ENCODE measurements around the gene RPS15. TPM values are rescaled to one million over a fixed set of nuclear protein-coding genes. Genes with fewer than 3 reads are reported as not detected.

RPS15 gene
- total RNA-seq, 2 experiments from 2014 or later: 1,642 to 1,717 TPM

GRCh38 chr19:1396768-1397679 is 41.2 kb upstream of the RPS15 start:
- Mint-ChIP-seq H3K27ac (no peak overlapping the region), H3K36me3 (no peaks in the 10 kb centered on the region), H3K9me3 (no peaks in the 10 kb centered on the region), H3K4me1 (ENCODE audit: low read depth) (no peaks in the 10 kb centered on the region), H3K27me3 (no peaks in the 10 kb centered on the region), H3K4me3 (no peak overlapping the region)
- ChIA-PET CTCF (no interaction called here), POLR2A (no interaction called here)
- intact Hi-C loops (cut with micrococcal nuclease): no loop called here
- DNase-seq: no peak

GRCh38 chr19:1397838-1398237 is 40.4 kb upstream of the RPS15 start:
- POLR2A ChIA-PET: interaction anchor here (0.6 kb wide), 1 partner anchor 40 kb away, joined by 3 read pairs; no protein-coding TSS in a partner anchor
- no peaks in the 10 kb centered on the region for H3K36me3 Mint-ChIP-seq
- H3K27me3 Mint-ChIP-seq: peaks cover 2% of the 10 kb centered on the region
- no peak for DNase-seq
- CTCF ChIA-PET: interaction anchor here (1.1 kb wide), 1 partner anchor 153 kb away, joined by 3 read pairs; no protein-coding TSS in a partner anchor
- no peak overlapping the region for H3K4me3 Mint-ChIP-seq
- no peaks in the 10 kb centered on the region for H3K9me3 Mint-ChIP-seq
- peaks cover 2% of the 10 kb centered on the region for H3K4me1 Mint-ChIP-seq (ENCODE audit: low read depth)
- intact Hi-C loops (cut with micrococcal nuclease): no loop called here
- no peak overlapping the region for H3K27ac Mint-ChIP-seq

- CTCF ChIA-PET: no interaction called here
- peaks cover 2% of the 10 kb centered on the region for H3K27me3 Mint-ChIP-seq
- no peaks in the 10 kb centered on the region for H3K36me3 Mint-ChIP-seq
- POLR2A ChIA-PET: no interaction called here
- no peak overlapping the region for H3K4me3 Mint-ChIP-seq
- intact Hi-C loops (cut with micrococcal nuclease): no loop called here
- H3K27ac Mint-ChIP-seq: no peak overlapping the region
- peaks cover 2% of the 10 kb centered on the region for H3K4me1 Mint-ChIP-seq (ENCODE audit: low read depth)
- no peak for DNase-seq
- no peaks in the 10 kb centered on the region for H3K9me3 Mint-ChIP-seq
These were observed 39.1 kb upstream of the RPS15 start for GRCh38 chr19:1399079-1399478.

- no peaks in the 10 kb centered on the region for H3K9me3 Mint-ChIP-seq
- POLR2A ChIA-PET: no interaction called here
- no peak overlapping the region for H3K4me3 Mint-ChIP-seq
- H3K4me1 Mint-ChIP-seq (ENCODE audit: low read depth): peaks cover 2% of the 10 kb centered on the region
- CTCF ChIA-PET: no interaction called here
- intact Hi-C loops (cut with micrococcal nuclease): no loop called here
- no peak overlapping the region for H3K27ac Mint-ChIP-seq
- DNase-seq: no peak
- H3K27me3 Mint-ChIP-seq: peaks cover 2% of the 10 kb centered on the region
- H3K36me3 Mint-ChIP-seq: no peaks in the 10 kb centered on the region
These were observed 38.5 kb upstream of the RPS15 start for GRCh38 chr19:1399745-1400144.

GRCh38 chr19:1400281-1401137 is 37.7 kb upstream of the RPS15 start:
- H3K4me3 Mint-ChIP-seq: peak overlapping the region; percentile 70
- intact Hi-C loops (cut with micrococcal nuclease): no loop called here
- no peaks in the 10 kb centered on the region for H3K36me3 Mint-ChIP-seq
- no peak for DNase-seq
- peaks cover 2% of the 10 kb centered on the region for H3K27me3 Mint-ChIP-seq
- ChIA-PET CTCF (interaction anchor here (0.6 to 1.1 kb wide), 2 partner anchors 18 to 38 kb away, joined by 3 read pairs; no protein-coding TSS in a partner anchor), POLR2A (no interaction called here)
- no peak overlapping the region for H3K27ac Mint-ChIP-seq
- peaks cover 2% of the 10 kb centered on the region for H3K4me1 Mint-ChIP-seq (ENCODE audit: low read depth)
- H3K9me3 Mint-ChIP-seq: no peaks in the 10 kb centered on the region

- peaks cover 2% of the 10 kb centered on the region for H3K27me3 Mint-ChIP-seq
- CTCF ChIA-PET: interaction anchor here (1.1 kb wide), 1 partner anchor 18 kb away, joined by 3 read pairs; no protein-coding TSS in a partner anchor
- peak within 1 kb of the TSS; percentile 70 for H3K4me3 Mint-ChIP-seq
- no peak within 1 kb of the TSS for H3K27ac Mint-ChIP-seq
- H3K4me1 Mint-ChIP-seq (ENCODE audit: low read depth): peaks cover 2% of the 10 kb centered on the region
- peak; percentile 61 for DNase-seq
- POLR2A ChIA-PET: no interaction called here
- no peaks in the 10 kb centered on the region for H3K9me3 Mint-ChIP-seq
- intact Hi-C loops (cut with micrococcal nuclease): no loop called here
- H3K36me3 Mint-ChIP-seq: no peaks in the 10 kb centered on the region
These were observed 36.9 kb upstream of the RPS15 start, which contains the start of gene GAMT for GRCh38 chr19:1401138-1401888. Gene GAMT, minus strand, starts transcription at chr19:1401542. Its CDS starts 66 bp downstream, at chr19:1401476.

- Mint-ChIP-seq H3K27ac (no peak overlapping the region), H3K4me1 (ENCODE audit: low read depth) (peaks cover 4% of the 10 kb centered on the region), H3K27me3 (peaks cover 2% of the 10 kb centered on the region), H3K9me3 (no peaks in the 10 kb centered on the region), H3K4me3 (peak overlapping the region; percentile 43), H3K36me3 (no peaks in the 10 kb centered on the region)
- DNase-seq: no peak
- POLR2A ChIA-PET: no interaction called here
- CTCF ChIA-PET: no interaction called here
- intact Hi-C loops (cut with micrococcal nuclease): no loop called here
These were observed 36.3 kb upstream of the RPS15 start for GRCh38 chr19:1401889-1402217.

- H3K27ac Mint-ChIP-seq: no peak overlapping the region
- POLR2A ChIA-PET: no interaction called here
These were observed 35.7 kb upstream of the RPS15 start for GRCh38 chr19:1402411-1403070.

GRCh38 chr19:1406774-1407527 is 31.2 kb upstream of the RPS15 start:
- peaks cover 2% of the 10 kb centered on the region for H3K27me3 Mint-ChIP-seq
- H3K4me3 Mint-ChIP-seq: peak overlapping the region; percentile 67
- DNase-seq: peak; percentile 99
- peak overlapping the region; percentile 62 for H3K27ac Mint-ChIP-seq
- H3K9me3 Mint-ChIP-seq: no peaks in the 10 kb centered on the region
- intact Hi-C loops (cut with micrococcal nuclease): loop anchor here (1.0 to 2.0 kb wide), 5 partner anchors 24 to 246 kb away; partner anchors contain the start of genes FAM174C, MIDN, NDUFS7 and RPS15
- H3K4me1 Mint-ChIP-seq (ENCODE audit: low read depth): peaks cover 36% of the 10 kb centered on the region
- POLR2A ChIA-PET: no interaction called here
- H3K36me3 Mint-ChIP-seq: peaks cover 22% of the 10 kb centered on the region
- CTCF ChIA-PET: interaction anchor here (1.8 kb wide), 1 partner anchor 51 kb away, joined by 4 read pairs; no protein-coding TSS in a partner anchor

More at GRCh38 chr19:1402411-1403070, 35.7 kb upstream of the RPS15 start:
- H3K4me1 Mint-ChIP-seq (ENCODE audit: low read depth): peaks cover 4% of the 10 kb centered on the region
- CTCF ChIA-PET: interaction anchor here (1.0 to 1.5 kb wide), 2 partner anchors 158 to 424 kb away, joined by 3 to 4 read pairs; no protein-coding TSS in a partner anchor
- H3K9me3 Mint-ChIP-seq: no peaks in the 10 kb centered on the region
- peak overlapping the region; percentile 16 for H3K4me3 Mint-ChIP-seq
- DNase-seq: no peak
- no peaks in the 10 kb centered on the region for H3K36me3 Mint-ChIP-seq
- H3K27me3 Mint-ChIP-seq: peaks cover 2% of the 10 kb centered on the region
- intact Hi-C loops (cut with micrococcal nuclease): no loop called here

- ChIA-PET CTCF (interaction anchor here (1.0 to 1.3 kb wide), 2 partner anchors 29 to 92 kb away, joined by 3 to 4 read pairs; no protein-coding TSS in a partner anchor), POLR2A (no interaction called here)
- peak within 1 kb of the TSS; percentile 62 for H3K27ac Mint-ChIP-seq
- H3K4me1 Mint-ChIP-seq (ENCODE audit: low read depth): peaks cover 42% of the 10 kb centered on the region
- H3K9me3 Mint-ChIP-seq: no peaks in the 10 kb centered on the region
- H3K4me3 Mint-ChIP-seq: peak within 1 kb of the TSS; percentile 94
- peaks cover 23% of the 10 kb centered on the region for H3K36me3 Mint-ChIP-seq
- intact Hi-C loops (cut with micrococcal nuclease): loop anchor here (1.0 to 2.0 kb wide), 5 partner anchors 24 to 246 kb away; partner anchors contain the start of genes FAM174C, MIDN, NDUFS7 and RPS15
- DNase-seq: peak; percentile 39
- peaks cover 1% of the 10 kb centered on the region for H3K27me3 Mint-ChIP-seq
These were observed 30.5 kb upstream of the RPS15 start, which contains the start of gene DAZAP1 for GRCh38 chr19:1407528-1408299. Gene DAZAP1, plus strand, starts transcription at chr19:1407586. Its CDS starts 188 bp downstream, at chr19:1407774.
